ENCODE data around the gene WDR36. TPM values are rescaled to one million over a fixed set of nuclear protein-coding genes. Genes with fewer than 3 reads are reported as not detected.

WDR36 gene
- polyA plus RNA-seq, 1 donor (not counting 4 experiments of a cell fraction or from before 2014, with no cell fraction given): 37.8 TPM

DNA sequence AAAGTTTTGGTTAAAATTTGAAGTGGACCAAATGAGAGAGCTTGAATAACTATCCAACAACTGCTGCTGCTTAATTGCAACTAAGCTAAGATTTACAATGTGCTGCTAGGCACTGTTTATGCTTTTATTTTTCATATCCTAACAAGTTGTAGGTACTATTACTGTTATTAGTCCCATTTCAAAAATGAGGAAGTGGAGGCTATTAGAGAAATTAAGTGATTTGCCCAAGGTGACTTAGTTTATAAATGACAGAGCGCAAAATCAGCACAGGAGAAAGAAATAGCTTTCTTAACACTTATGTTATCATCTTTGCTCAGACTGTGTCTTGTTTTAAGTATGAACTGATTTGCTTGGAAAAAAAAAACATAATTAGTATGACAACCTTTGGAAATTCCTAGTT, 23.1 kb downstream of the WDR36 start:
- FAIRE-seq (no peak), DNase-seq (ENCODE audit: low read depth, low spot score) (no peak)
- Histone ChIP-seq H3K4me3 (ENCODE audit: control insufficient read depth in 2 of 3, extremely low read depth in 1 of 3, insufficient read depth in 2 of 3, low read depth in 1 of 3, low read length in 3 of 3) (no peak overlapping the region), H3K9me3 (ENCODE audit: control insufficient read depth, low read depth, low read length) (no peaks in the 10 kb centered on the region), H3K4me1 (ENCODE audit: control insufficient read depth, extremely low read depth, insufficient read depth, low read length) (no peaks in the 10 kb centered on the region), H3K79me2 (ENCODE audit: control insufficient read depth, insufficient read depth, low read length) (peaks cover 2% of the 10 kb centered on the region), H3K36me3 (ENCODE audit: control insufficient read depth in 2 of 2, extremely low read depth in 1 of 2, insufficient read depth in 2 of 2, low read length in 2 of 2) (peaks cover 3 to 5% of the 10 kb centered on the region in 2 experiments), H3K27me3 (ENCODE audit: control insufficient read depth, extremely low read depth, insufficient read depth, low read length) (no peaks in the 10 kb centered on the region), H2AFZ (ENCODE audit: control insufficient read depth, low read length) (no peak overlapping the region), H3K27ac (ENCODE audit: control insufficient read depth, insufficient read depth, low read length) (no peak overlapping the region), H3K9ac (ENCODE audit: control insufficient read depth, extremely low read depth, insufficient read depth, low read length) (no peak overlapping the region), H3K9me1 (ENCODE audit: control insufficient read depth, extremely low read depth, insufficient read depth, low read length) (no peaks in the 10 kb centered on the region), H3K4me2 (ENCODE audit: control insufficient read depth, extremely low read depth, insufficient read depth, low read depth, low read length) (no peak overlapping the region), H4K20me1 (ENCODE audit: control insufficient read depth, extremely low read depth, insufficient read depth, low read length) (no peaks in the 10 kb centered on the region)
- dilution Hi-C loops (cut with MboI; ENCODE audit: extremely low pct_ligation_motif_present, low sequenced_read_pairs): no loop called here
- no peak for TF ChIP-seq EZH2 (IDR thresholded peaks at IDR 0.05; ENCODE audit: low read length)
- no peak for TF ChIP-seq CTCF (optimal IDR thresholded peaks at IDR 0.05 in 1 of 3, IDR thresholded peaks at IDR 0.05 in 1 of 3, conservative IDR thresholded peaks at IDR 0.05 in 1 of 3; ENCODE audit: extremely low read depth in 1 of 3, insufficient read depth in 2 of 3, low read length in 3 of 3)

DNA sequence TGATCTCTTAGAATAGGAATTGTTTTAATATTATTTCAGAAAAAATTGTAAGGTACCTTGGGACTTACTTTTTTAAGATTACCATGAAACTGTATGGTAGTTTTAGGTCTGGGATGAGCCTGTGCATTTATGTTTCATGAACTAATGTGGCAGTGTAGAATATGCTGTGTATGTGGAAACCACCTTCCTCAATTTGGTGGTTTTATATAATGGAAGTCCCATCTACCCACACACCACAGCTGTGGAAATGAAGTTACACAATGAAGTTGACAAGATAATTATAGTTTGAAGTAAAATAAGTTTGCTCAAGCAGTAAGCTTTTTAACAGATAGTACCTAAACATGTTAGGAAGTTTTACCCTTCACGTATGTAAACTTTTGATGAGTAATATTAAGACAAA, 24.4 kb downstream of the WDR36 start:
- no peak overlapping the region for H3K4me2 ChIP-seq (ENCODE audit: control insufficient read depth, extremely low read depth, insufficient read depth, low read depth, low read length)
- H3K9me1 ChIP-seq (ENCODE audit: control insufficient read depth, extremely low read depth, insufficient read depth, low read length): no peaks in the 10 kb centered on the region
- peaks cover 2% of the 10 kb centered on the region for H3K79me2 ChIP-seq (ENCODE audit: control insufficient read depth, insufficient read depth, low read length)
- FAIRE-seq: no peak
- H4K20me1 ChIP-seq (ENCODE audit: control insufficient read depth, extremely low read depth, insufficient read depth, low read length): no peaks in the 10 kb centered on the region
- peaks cover 6% of the 10 kb centered on the region for H3K4me1 ChIP-seq (ENCODE audit: control insufficient read depth, extremely low read depth, insufficient read depth, low read length)
- DNase-seq (ENCODE audit: low read depth, low spot score): no peak
- TF ChIP-seq CTCF (optimal IDR thresholded peaks at IDR 0.05 in 1 of 3, IDR thresholded peaks at IDR 0.05 in 1 of 3, conservative IDR thresholded peaks at IDR 0.05 in 1 of 3; ENCODE audit: extremely low read depth in 1 of 3, insufficient read depth in 2 of 3, low read length in 3 of 3) (no peak), EZH2 (IDR thresholded peaks at IDR 0.05; ENCODE audit: low read length) (no peak)
- H3K36me3 ChIP-seq (ENCODE audit: control insufficient read depth in 2 of 2, extremely low read depth in 1 of 2, insufficient read depth in 2 of 2, low read length in 2 of 2): peaks cover 4 to 6% of the 10 kb centered on the region in 2 experiments
- H3K9ac ChIP-seq (ENCODE audit: control insufficient read depth, extremely low read depth, insufficient read depth, low read length): no peak overlapping the region
- dilution Hi-C loops (cut with MboI; ENCODE audit: extremely low pct_ligation_motif_present, low sequenced_read_pairs): no loop called here
- no peak overlapping the region for H3K4me3 ChIP-seq (ENCODE audit: control insufficient read depth in 2 of 3, extremely low read depth in 1 of 3, insufficient read depth in 2 of 3, low read depth in 1 of 3, low read length in 3 of 3)
- no peak overlapping the region for H2AFZ ChIP-seq (ENCODE audit: control insufficient read depth, low read length)
- H3K9me3 ChIP-seq (ENCODE audit: control insufficient read depth, low read depth, low read length): no peaks in the 10 kb centered on the region
- no peaks in the 10 kb centered on the region for H3K27me3 ChIP-seq (ENCODE audit: control insufficient read depth, extremely low read depth, insufficient read depth, low read length)
- H3K27ac ChIP-seq (ENCODE audit: control insufficient read depth, insufficient read depth, low read length): no peak overlapping the region

Measured in keratinocyte (primary cell).